ENCODE measurements around the gene CRIM1.

DNA sequence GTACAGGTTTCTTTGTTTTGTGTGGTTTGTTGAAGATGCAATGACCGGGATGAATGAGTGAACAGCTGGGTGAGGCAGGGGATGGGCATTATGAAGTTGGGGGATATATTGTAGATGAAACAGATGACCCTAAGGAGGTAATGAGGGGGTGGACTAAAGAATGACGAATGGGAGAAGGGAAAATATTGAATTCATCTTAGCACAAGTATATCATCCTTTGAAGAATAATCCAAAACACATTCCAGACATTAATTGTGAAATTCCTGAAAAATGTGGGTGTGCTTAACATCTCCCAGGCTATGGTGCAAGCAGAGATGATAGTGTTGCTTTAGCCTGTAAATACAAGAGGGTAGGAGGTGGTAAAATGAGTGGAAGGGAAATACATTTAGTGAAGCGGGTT, 5.8 kb downstream of the CRIM1 start:
- TF ChIP-seq RAD21 (IDR thresholded peaks at IDR 0.05; ENCODE audit: low read depth) (no peak), EP300 (IDR thresholded peaks at IDR 0.05; ENCODE audit: borderline replicate concordance) (no peak), ZBTB7A (IDR thresholded peaks at IDR 0.05; ENCODE audit: low read depth) (no peak), YY1 (IDR thresholded peaks at IDR 0.05; ENCODE audit: low read depth) (no peak), MAX (IDR thresholded peaks at IDR 0.05) (no peak), FOXM1 (IDR thresholded peaks at IDR 0.05; ENCODE audit: borderline replicate concordance, low read depth) (no peak)
- TF ChIP-seq, protein P1, sequence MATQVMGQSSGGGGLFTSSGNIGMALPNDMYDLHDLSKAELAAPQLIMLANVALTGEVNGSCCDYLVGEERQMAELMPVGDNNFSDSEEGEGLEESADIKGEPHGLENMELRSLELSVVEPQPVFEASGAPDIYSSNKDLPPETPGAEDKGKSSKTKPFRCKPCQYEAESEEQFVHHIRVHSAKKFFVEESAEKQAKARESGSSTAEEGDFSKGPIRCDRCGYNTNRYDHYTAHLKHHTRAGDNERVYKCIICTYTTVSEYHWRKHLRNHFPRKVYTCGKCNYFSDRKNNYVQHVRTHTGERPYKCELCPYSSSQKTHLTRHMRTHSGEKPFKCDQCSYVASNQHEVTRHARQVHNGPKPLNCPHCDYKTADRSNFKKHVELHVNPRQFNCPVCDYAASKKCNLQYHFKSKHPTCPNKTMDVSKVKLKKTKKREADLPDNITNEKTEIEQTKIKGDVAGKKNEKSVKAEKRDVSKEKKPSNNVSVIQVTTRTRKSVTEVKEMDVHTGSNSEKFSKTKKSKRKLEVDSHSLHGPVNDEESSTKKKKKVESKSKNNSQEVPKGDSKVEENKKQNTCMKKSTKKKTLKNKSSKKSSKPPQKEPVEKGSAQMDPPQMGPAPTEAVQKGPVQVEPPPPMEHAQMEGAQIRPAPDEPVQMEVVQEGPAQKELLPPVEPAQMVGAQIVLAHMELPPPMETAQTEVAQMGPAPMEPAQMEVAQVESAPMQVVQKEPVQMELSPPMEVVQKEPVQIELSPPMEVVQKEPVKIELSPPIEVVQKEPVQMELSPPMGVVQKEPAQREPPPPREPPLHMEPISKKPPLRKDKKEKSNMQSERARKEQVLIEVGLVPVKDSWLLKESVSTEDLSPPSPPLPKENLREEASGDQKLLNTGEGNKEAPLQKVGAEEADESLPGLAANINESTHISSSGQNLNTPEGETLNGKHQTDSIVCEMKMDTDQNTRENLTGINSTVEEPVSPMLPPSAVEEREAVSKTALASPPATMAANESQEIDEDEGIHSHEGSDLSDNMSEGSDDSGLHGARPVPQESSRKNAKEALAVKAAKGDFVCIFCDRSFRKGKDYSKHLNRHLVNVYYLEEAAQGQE (IDR thresholded peaks at IDR 0.05; ENCODE audit: low read depth) = no peak
